ENCODE measurements around the gene ADAD2.

ADAD2 gene

GRCh38 chr16:84190731-84191388, at the start of gene ADAD2:
Gene ADAD2 (plus strand): TSS chr16:84191157. CDS start chr16:84191231, 74 bp downstream.
- no peak for DNase-seq (ENCODE audit: low read depth)
- no peak within 1 kb of the TSS for H3K4me3 ChIP-seq (ENCODE audit: control insufficient read depth, low read depth, low read length)
- TF ChIP-seq CTCF (IDR thresholded peaks at IDR 0.05; ENCODE audit: control insufficient read depth, insufficient read depth, low read depth, low read length, missing control alignments), result no peak

GRCh38 chr16:84143081-84143480, 47.9 kb upstream of the ADAD2 start:
- DNase-seq (ENCODE audit: low read depth), result no peak
- H3K4me3 ChIP-seq (ENCODE audit: control insufficient read depth, low read depth, low read length), result no peak overlapping the region
- no peak for TF ChIP-seq CTCF (IDR thresholded peaks at IDR 0.05; ENCODE audit: control insufficient read depth, insufficient read depth, low read depth, low read length, missing control alignments)

- no peak for DNase-seq (ENCODE audit: low read depth)
- H3K4me3 ChIP-seq (ENCODE audit: control insufficient read depth, low read depth, low read length), result peak overlapping the region; percentile 81
- no peak for TF ChIP-seq CTCF (IDR thresholded peaks at IDR 0.05; ENCODE audit: control insufficient read depth, insufficient read depth, low read depth, low read length, missing control alignments)
Measured at GRCh38 chr16:84143784-84144199, 47.2 kb upstream of the ADAD2 start.

- peak; percentile 17 for TF ChIP-seq CTCF (IDR thresholded peaks at IDR 0.05; ENCODE audit: control insufficient read depth, insufficient read depth, low read depth, low read length, missing control alignments)
- H3K4me3 ChIP-seq (ENCODE audit: control insufficient read depth, low read depth, low read length), result peak overlapping the region; percentile 81
- no peak for DNase-seq (ENCODE audit: low read depth)
Measured at GRCh38 chr16:84144209-84144858, 46.6 kb upstream of the ADAD2 start.

DNA sequence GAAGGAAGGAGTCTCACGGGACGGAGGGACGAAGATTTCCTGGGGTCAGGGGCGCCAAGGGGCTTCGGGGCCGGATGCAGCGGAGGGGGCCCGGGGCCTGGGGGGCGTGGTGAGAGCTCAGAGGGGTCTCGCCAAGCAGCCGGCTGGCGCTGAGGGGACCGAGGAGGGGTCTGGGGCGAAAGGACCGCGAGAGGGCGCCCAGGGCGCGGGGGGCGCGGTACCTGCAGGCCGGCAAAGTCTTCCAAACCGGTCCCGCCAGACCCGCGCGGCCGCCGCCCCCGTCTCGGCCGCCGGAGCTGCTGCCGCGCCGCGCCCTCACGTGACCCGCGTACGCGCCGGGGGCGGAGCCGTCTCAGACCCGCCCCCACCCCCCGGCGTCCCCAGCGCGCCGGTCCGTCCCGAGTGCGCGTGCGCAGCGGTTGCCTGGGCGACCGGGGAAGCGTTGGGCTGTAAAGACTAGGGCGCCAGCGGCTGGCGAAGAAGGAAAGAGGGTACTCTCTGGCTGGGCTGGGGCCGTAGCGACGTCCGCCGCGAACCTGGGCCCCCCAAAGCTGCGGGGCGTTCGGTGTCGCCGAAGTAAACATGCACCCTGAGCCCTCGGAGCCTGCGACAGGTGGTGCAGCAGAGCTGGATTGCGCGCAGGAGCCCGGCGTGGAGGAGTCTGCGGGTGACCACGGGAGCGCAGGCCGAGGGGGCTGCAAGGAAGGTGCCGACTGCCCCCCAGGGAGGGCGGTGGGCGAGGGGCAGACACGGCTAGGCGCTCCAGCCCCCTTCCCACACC, 45.9 kb upstream of the ADAD2 start, which contains the start of the genes DNAAF1 and HSDL1:
Gene DNAAF1, plus strand, starts transcription at position 450 of the 781 bp plus-strand sequence. Its CDS starts 133 bp downstream, at position 583.
Gene HSDL1, minus strand, starts transcription at position 319 of the 781 bp plus-strand sequence. CDS start 13,856 bp downstream, outside the sequence.
- DNase-seq (ENCODE audit: low read depth), result peak; percentile 13
- peak within 1 kb of the TSS; percentile 81 for H3K4me3 ChIP-seq (ENCODE audit: control insufficient read depth, low read depth, low read length)
- no peak for TF ChIP-seq CTCF (IDR thresholded peaks at IDR 0.05; ENCODE audit: control insufficient read depth, insufficient read depth, low read depth, low read length, missing control alignments)

- no peak overlapping the region for H3K4me3 ChIP-seq (ENCODE audit: control insufficient read depth, low read depth, low read length)
- no peak for DNase-seq (ENCODE audit: low read depth)
- no peak for TF ChIP-seq CTCF (IDR thresholded peaks at IDR 0.05; ENCODE audit: control insufficient read depth, insufficient read depth, low read depth, low read length, missing control alignments)
Measured at GRCh38 chr16:84150926-84151325, 40.0 kb upstream of the ADAD2 start.
